Measurements from ENCODE around the gene CTSC.

CTSC gene

GRCh38 chr11:88320149-88320559 is 17.4 kb downstream of the CTSC start:
- no peak for DNase-seq (ENCODE audit: low read depth in 2 of 3, low spot score in 2 of 3)

DNA sequence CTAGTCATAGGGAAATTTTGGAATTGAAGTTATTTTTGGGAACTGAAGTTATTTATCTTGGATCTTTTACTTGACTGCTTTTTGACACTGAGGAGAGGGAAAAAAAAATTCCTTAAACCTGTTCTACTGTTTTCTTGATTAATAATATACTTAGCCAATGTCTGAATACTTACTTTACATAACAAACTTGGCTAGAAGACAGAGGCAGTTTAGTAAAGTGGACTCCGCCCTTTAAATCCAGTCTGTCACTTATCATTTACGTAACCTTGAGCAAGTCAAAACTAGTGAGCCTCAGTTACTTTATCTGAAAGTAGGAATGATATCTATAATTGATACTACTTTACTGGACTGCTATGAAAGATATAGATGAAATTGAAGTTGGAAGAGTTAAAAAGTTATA is 19.5 kb downstream of the CTSC start:
- no peak for DNase-seq (ENCODE audit: low read depth in 2 of 3, low spot score in 2 of 3)

GRCh38 chr11:88317536-88317935 is 20.0 kb downstream of the CTSC start:
- DNase-seq (ENCODE audit: low read depth in 2 of 3, low spot score in 2 of 3), result no peak

DNA sequence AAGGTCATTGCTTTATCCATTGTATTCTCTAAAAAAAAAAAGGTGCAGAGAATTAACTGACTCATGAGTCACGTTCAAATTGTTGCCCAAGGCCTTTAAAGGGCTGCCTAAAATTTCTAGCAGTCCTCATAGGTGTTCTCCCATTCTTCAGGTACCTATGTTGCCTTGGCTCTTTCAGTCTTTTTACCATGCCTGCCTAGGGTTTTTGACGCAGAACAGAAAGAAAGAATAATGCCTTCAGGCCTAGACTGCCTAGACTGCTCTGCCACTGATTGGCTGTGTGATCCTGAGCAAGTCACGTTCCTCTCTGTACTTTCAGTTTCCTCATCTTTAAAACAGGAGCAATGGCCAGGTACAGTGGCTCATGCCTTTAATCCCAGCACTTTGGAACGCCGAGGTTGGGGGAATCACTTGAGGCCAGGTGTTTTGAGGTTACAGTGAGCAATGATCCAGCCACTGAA is 21.5 kb downstream of the CTSC start:
- no peak for DNase-seq (ENCODE audit: low read depth in 2 of 3, low spot score in 2 of 3)

- DNase-seq (ENCODE audit: low read depth in 2 of 3, low spot score in 2 of 3), result no peak
These were observed 22.5 kb downstream of the CTSC start for GRCh38 chr11:88315015-88315414.

DNA sequence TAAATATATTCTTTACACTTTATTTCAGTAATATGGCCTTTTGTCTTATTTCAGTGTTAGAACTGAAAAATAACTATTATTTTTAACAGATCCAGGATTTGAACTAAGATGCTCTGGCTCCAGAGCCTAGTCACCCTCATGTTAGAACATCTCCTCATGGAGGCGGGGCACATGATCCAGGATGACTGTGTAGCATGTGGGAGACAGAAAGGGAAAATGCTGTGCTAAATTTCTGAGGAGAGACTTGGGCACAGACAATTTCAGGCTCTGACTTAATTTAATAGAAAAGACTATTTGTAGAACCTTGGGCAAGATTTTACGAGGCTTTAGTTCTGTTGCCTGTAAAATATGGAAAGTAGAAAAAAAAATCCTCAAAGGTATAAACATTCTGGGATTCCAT is 24.1 kb downstream of the CTSC start:
- DNase-seq (ENCODE audit: low read depth in 2 of 3, low spot score in 2 of 3), result no peak

GRCh38 chr11:88312628-88313027 is 24.9 kb downstream of the CTSC start:
- no peak for DNase-seq (ENCODE audit: low read depth in 2 of 3, low spot score in 2 of 3)

- DNase-seq (ENCODE audit: low read depth in 2 of 3, low spot score in 2 of 3), result no peak
These were observed 27.3 kb downstream of the CTSC start for GRCh38 chr11:88310246-88310645.

GRCh38 chr11:88308576-88308975 is 29.0 kb downstream of the CTSC start:
- no peak for DNase-seq (ENCODE audit: low read depth in 2 of 3, low spot score in 2 of 3)

- DNase-seq (ENCODE audit: low read depth in 2 of 3, low spot score in 2 of 3), result no peak
These were observed 29.6 kb downstream of the CTSC start for GRCh38 chr11:88307749-88308425.

DNA sequence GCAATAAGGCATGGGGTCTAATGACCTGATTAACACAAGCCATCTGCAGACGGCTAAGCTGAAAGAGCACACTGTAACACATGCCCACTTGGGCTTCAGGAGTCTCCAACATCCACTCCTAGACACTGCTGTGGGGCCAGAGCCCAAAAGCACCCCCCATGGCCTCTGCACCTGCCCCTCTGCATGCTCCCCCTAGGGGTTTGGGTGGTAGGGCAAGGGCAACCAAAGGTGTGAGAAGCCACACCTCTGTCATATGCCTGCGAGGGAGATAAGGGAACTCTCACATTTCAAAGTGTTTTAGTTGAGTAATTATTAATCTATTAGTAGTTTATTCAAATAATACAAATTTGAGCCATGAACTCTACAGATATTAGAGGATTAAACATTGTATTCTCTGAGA is 30.8 kb downstream of the CTSC start:
- DNase-seq (ENCODE audit: low read depth in 2 of 3, low spot score in 2 of 3), result no peak

DNA sequence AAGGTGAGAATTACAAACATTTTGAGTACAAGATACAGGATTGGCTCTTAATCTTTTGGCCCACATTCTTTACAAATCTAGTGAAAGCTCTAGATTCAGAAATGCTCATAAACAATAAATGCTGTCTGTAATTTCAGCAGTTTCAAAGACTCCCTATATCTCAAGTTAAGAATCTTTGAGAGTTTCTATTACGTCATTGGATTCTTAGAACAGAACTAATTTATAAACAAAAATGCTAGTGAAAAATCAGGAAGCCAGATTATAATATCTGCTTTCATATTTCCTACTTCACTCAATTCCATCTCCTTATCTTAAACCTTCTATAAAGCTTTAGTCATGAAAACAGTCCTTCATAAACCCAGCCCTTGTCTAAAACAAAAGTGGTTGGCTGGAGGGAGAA is 32.1 kb downstream of the CTSC start:
- no peak for DNase-seq (ENCODE audit: low read depth in 2 of 3, low spot score in 2 of 3)

GRCh38 chr11:88304352-88304751 is 33.2 kb downstream of the CTSC start:
- no peak for DNase-seq (ENCODE audit: low read depth in 2 of 3, low spot score in 2 of 3)

GRCh38 chr11:88303037-88303436 is 34.5 kb downstream of the CTSC start:
- DNase-seq (ENCODE audit: low read depth in 2 of 3, low spot score in 2 of 3), result no peak

- no peak for DNase-seq (ENCODE audit: low read depth in 2 of 3, low spot score in 2 of 3)
These were observed 35.9 kb downstream of the CTSC start for GRCh38 chr11:88301488-88302140.

- no peak for DNase-seq (ENCODE audit: low read depth in 2 of 3, low spot score in 2 of 3)
These were observed 36.5 kb downstream of the CTSC start for GRCh38 chr11:88300888-88301487.

GRCh38 chr11:88297863-88298262 is 39.7 kb downstream of the CTSC start:
- no peak for DNase-seq (ENCODE audit: low read depth in 2 of 3, low spot score in 2 of 3)

GRCh38 chr11:88297421-88297820 is 40.1 kb downstream of the CTSC start:
- DNase-seq (ENCODE audit: low read depth in 2 of 3, low spot score in 2 of 3), result no peak

GRCh38 chr11:88295028-88295427 is 42.5 kb downstream of the CTSC start:
- DNase-seq (ENCODE audit: low read depth in 2 of 3, low spot score in 2 of 3), result no peak

DNA sequence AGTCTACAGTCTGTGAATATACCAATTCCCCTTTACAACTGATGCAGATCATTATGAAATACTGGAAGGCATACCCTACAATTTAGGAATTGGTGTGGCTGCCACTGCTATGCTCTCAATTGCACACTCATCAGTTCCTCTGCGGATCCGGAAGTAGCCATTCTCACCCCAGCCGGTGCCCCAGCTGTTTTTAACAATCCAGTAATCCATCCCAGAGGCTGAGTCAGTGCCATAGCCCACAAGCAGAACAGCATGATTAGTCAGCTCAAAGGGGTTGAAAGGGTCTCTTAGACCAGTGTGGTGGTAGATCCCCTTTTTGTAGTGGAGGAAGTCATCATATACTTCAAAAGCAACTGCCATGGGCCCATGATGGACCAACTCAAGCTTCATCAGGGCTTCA is 43.6 kb downstream of the CTSC start:
- no peak for DNase-seq (ENCODE audit: low read depth in 2 of 3, low spot score in 2 of 3)

DNA sequence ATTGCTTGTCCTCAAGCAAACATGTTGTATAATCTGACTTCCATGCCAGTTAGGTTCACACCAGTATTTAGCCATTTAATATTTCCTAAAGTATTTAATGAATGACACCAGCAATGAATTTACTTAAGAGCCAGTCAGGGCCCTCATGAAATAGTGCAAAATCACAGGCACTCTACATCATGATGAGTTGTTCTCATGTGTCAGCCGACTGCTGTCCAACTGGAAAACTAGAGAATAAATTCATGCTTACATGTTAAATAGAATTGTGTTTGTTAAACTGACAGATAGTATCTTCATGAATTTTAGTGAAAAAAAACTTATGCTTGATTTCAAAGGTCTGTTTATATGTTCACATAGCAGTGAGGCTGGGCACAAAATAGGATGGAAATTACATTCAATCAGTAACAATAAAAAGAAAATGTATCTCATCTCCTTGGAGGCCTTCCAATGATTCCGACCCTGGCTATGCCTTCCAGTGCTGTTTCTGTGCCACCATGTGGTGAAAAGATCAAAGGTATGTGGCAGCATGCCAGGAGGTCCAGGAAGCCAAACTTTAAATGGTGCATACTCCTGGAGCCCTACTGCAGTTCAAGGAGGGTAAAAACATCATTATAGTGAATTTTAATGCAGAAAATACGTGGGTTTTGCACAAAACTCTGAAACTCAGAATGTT is 45.2 kb downstream of the CTSC start:
- DNase-seq (ENCODE audit: low read depth in 2 of 3, low spot score in 2 of 3), result no peak

- no peak for DNase-seq (ENCODE audit: low read depth in 2 of 3, low spot score in 2 of 3)
These were observed 49.0 kb downstream of the CTSC start for GRCh38 chr11:88288560-88288959.

All from activated CD8-positive, alpha-beta memory T cell treated with anti-CD3 and anti-CD28 coated beads for 48 hours (primary cell).